Mesenchymal stem cell (in vitro differentiated cells and primary cell): ENCODE results near the gene DOCK6.

Source experiments
- DNase-seq: peaks from one replicate; pipeline ENCODE4 v3.0.0-alpha.2; 2013
- H2AFZ ChIP-seq: one replicate; pipeline ENCODE4 v1.6.1; 2013; ENCODE audit warnings: low read depth, mild to moderate bottlenecking, control low read depth, inconsistent platforms, low read length, moderate library complexity
- H2AK5ac ChIP-seq: 2 replicates; pipeline ENCODE4 v1.6.1; 2013; ENCODE audit warnings: low read length, moderate library complexity, mild to moderate bottlenecking, inconsistent platforms; ENCODE audit not compliant: severe bottlenecking
- H2BK120ac ChIP-seq: one replicate; pipeline ENCODE4 v1.6.1; 2013; ENCODE audit warnings: low read depth, mild to moderate bottlenecking, inconsistent platforms, low read length, moderate library complexity
- H2BK12ac ChIP-seq, 2 experiments: one replicate each; pipeline ENCODE4 v1.6.1; 2013; ENCODE audit warnings: inconsistent platforms in 2 of 2, low read length in 2 of 2, mild to moderate bottlenecking in 2 of 2, moderate library complexity in 2 of 2, control low read depth in 1 of 2
- H2BK15ac ChIP-seq: one replicate; pipeline ENCODE4 v1.6.1; 2013; ENCODE audit warnings: mild to moderate bottlenecking, low read depth, inconsistent platforms; ENCODE audit not compliant: poor library complexity, severe bottlenecking
- H2BK5ac ChIP-seq: 2 replicates; pipeline ENCODE4 v1.6.1; 2013; ENCODE audit warnings: low read depth, mild to moderate bottlenecking, low read length, control low read depth, inconsistent platforms; ENCODE audit not compliant: poor library complexity, severe bottlenecking
- H3K14ac ChIP-seq, 2 experiments: one replicate each; pipeline ENCODE4 v1.6.1; 2013; ENCODE audit warnings: inconsistent platforms in 2 of 2, low read length in 2 of 2, control low read depth in 1 of 2, mild to moderate bottlenecking in 1 of 2, moderate library complexity in 1 of 2
- H3K18ac ChIP-seq, 2 experiments: one replicate each; pipeline ENCODE4 v1.6.1; 2013; ENCODE audit warnings: inconsistent platforms in 2 of 2, low read length in 2 of 2, control low read depth in 1 of 2, low read depth in 1 of 2, mild to moderate bottlenecking in 1 of 2
- H3K23ac ChIP-seq, 2 experiments: one replicate each; pipeline ENCODE4 v1.6.1; 2013; ENCODE audit warnings: inconsistent platforms in 2 of 2, low read length in 2 of 2, mild to moderate bottlenecking in 2 of 2, moderate library complexity in 2 of 2, control low read depth in 1 of 2
- H3K27ac ChIP-seq: 2 replicates; pipeline ENCODE4 v1.5.1; 2013; ENCODE audit warnings: mild to moderate bottlenecking, moderate library complexity, low read length, control low read depth, inconsistent platforms; ENCODE audit not compliant: poor library complexity, severe bottlenecking
- H3K27me3 ChIP-seq, 2 experiments: 2 replicates each; pipeline versions ENCODE4 v1.6.1 to v1.7.0; 2013; ENCODE audit warnings: low read length in 2 of 2, mild to moderate bottlenecking in 2 of 2, moderate library complexity in 2 of 2, control low read depth in 1 of 2, inconsistent platforms in 1 of 2; ENCODE audit not compliant: control insufficient read depth in 1 of 2, insufficient read depth in 1 of 2
- H3K36me3 ChIP-seq, 2 experiments: 2 replicates each; pipeline versions ENCODE4 v1.6.1 to v1.7.0; 2013; ENCODE audit warnings: low read length in 2 of 2, control low read depth in 1 of 2, inconsistent platforms in 1 of 2, low read depth in 1 of 2, mild to moderate bottlenecking in 1 of 2; ENCODE audit not compliant: insufficient read depth in 2 of 2, control insufficient read depth in 1 of 2
- H3K4ac ChIP-seq, 2 experiments: one replicate each; pipeline ENCODE4 v1.6.1; 2013; ENCODE audit warnings: inconsistent platforms in 2 of 2, low read length in 2 of 2, mild to moderate bottlenecking in 2 of 2, moderate library complexity in 2 of 2, control low read depth in 1 of 2, low read depth in 1 of 2
- H3K4me1 ChIP-seq: 2 replicates; pipeline ENCODE4 v1.6.1; 2013; ENCODE audit warnings: low read depth, low read length, control low read depth; ENCODE audit not compliant: control insufficient read depth, insufficient read depth
- H3K4me2 ChIP-seq: 2 replicates; pipeline ENCODE4 v1.6.1; 2013; ENCODE audit warnings: low read length, mild to moderate bottlenecking, inconsistent platforms; ENCODE audit not compliant: poor library complexity, severe bottlenecking
- H3K4me3 ChIP-seq, 2 experiments: 2 replicates each; pipeline versions ENCODE4 v1.5.1 to v1.7.0; 2013; ENCODE audit warnings: low read length in 2 of 2, mild to moderate bottlenecking in 2 of 2, control low read depth in 1 of 2, low read depth in 1 of 2; ENCODE audit not compliant: insufficient read depth in 1 of 2
- H3K79me1 ChIP-seq: replicated peaks from 2 replicates; pipeline ENCODE4 v1.6.1; 2013; ENCODE audit warnings: mild to moderate bottlenecking, control low read depth, low read length, inconsistent platforms; ENCODE audit not compliant: poor library complexity, severe bottlenecking
- H3K9ac ChIP-seq: 2 replicates; pipeline ENCODE4 v1.7.0; 2013; ENCODE audit warnings: mild to moderate bottlenecking, low read length, moderate library complexity
- H3K9me3 ChIP-seq: 2 replicates; pipeline ENCODE4 v1.7.0; 2013; ENCODE audit warnings: mild to moderate bottlenecking, low read length; ENCODE audit not compliant: control insufficient read depth
- H4K8ac ChIP-seq: one replicate; pipeline ENCODE4 v1.6.1; 2013; ENCODE audit warnings: inconsistent platforms, mild to moderate bottlenecking, low read length, moderate library complexity
- H4K91ac ChIP-seq: one replicate; pipeline ENCODE4 v1.6.1; 2013; ENCODE audit warnings: mild to moderate bottlenecking, low read length, inconsistent platforms
- WGBS: methylation state at CpG from one replicate; pipeline ENCODE4 v1.1.7; 2013; ENCODE audit warnings: mixed read lengths; 5-methylcytosine and 5-hydroxymethylcytosine counted together

DOCK6 gene

GRCh38 chr19:11175920-11176319, 86.4 kb downstream of the DOCK6 start:
- Histone ChIP-seq H3K9me3 (no peaks in the 10 kb centered on the region), H3K4ac (no peak overlapping the region), H4K8ac (no peak overlapping the region), H3K4me1 (peaks cover 19% of the 10 kb centered on the region), H3K14ac (no peak overlapping the region), H4K91ac (no peak overlapping the region), H3K79me1 (peaks cover 19% of the 10 kb centered on the region), H3K23ac (no peak overlapping the region), H2BK12ac (no peak overlapping the region), H3K9ac (no peak overlapping the region), H3K27ac (no peak overlapping the region), H2AK5ac (no peak overlapping the region), H3K4me3 (no peak overlapping the region), H3K36me3 (peaks cover 77 to 85% of the 10 kb centered on the region in 2 experiments), H3K4me2 (no peak overlapping the region), H2AFZ (no peak overlapping the region), H2BK5ac (no peak overlapping the region), H3K27me3 (no peaks in the 10 kb centered on the region), H2BK120ac (no peak overlapping the region), H2BK15ac (no peak overlapping the region), H3K18ac (no peak overlapping the region)
- WGBS: 99% methylated on average over 7 of the region's 7 CpGs
- DNase-seq: no peak

GRCh38 chr19:11174336-11174735, 88.0 kb downstream of the DOCK6 start:
- H3K9me3 ChIP-seq: no peaks in the 10 kb centered on the region
- H2BK5ac ChIP-seq: no peak overlapping the region

DNA sequence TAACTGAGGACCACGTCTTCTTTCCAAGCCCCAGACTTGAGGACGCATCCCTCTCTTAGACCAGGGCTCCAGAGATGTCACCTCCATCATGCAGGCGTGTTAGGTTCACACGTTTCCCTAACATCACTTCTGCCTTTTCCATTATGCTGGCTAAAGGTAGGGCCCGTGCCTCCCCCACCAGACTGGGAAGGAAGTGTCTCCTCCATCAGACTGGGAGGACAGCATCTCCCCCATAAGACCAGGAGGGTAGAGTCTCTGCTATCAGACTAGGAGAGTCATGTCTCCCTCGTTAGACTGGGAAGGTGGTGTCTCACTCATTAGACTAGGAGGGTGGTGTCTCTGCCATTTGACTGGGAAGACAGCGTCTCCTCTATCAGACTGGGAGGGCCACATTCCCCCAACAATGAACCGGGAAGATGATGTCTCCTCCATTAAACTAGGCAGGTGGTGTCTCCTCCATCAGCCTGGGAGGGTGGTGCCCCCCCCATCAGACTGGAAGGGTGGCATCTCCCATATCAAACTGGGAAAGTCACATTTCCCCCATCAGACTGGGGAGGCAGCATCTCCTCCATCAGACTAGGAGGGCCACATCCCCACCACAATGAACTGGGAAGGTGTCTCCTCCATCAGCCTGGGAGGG, 88.7 kb downstream of the DOCK6 start:
- H2BK120ac ChIP-seq: no peak overlapping the region
- H3K14ac ChIP-seq: no peak overlapping the region
- no peak overlapping the region for H3K9ac ChIP-seq
- H3K9me3 ChIP-seq: no peaks in the 10 kb centered on the region
- no peak for DNase-seq
- no peak overlapping the region for H2BK15ac ChIP-seq
- no peak overlapping the region for H2BK5ac ChIP-seq
- H3K18ac ChIP-seq: no peak overlapping the region
- H3K79me1 ChIP-seq: peaks cover 16% of the 10 kb centered on the region
- WGBS: 95% methylated on average over 8 of the region's 8 CpGs
- H3K4me1 ChIP-seq: peaks cover 16% of the 10 kb centered on the region
- H3K27me3 ChIP-seq: no peaks in the 10 kb centered on the region
- H3K4me2 ChIP-seq: no peak overlapping the region
- H3K4me3 ChIP-seq: no peak overlapping the region
- no peak overlapping the region for H2AK5ac ChIP-seq
- no peak overlapping the region for H2BK12ac ChIP-seq
- no peak overlapping the region for H4K91ac ChIP-seq
- no peak overlapping the region for H3K27ac ChIP-seq
- no peak overlapping the region for H3K4ac ChIP-seq
- no peak overlapping the region for H2AFZ ChIP-seq
- no peak overlapping the region for H4K8ac ChIP-seq
- no peak overlapping the region for H3K23ac ChIP-seq
- H3K36me3 ChIP-seq: peaks cover 84 to 89% of the 10 kb centered on the region in 2 experiments

More at GRCh38 chr19:11174336-11174735, 88.0 kb downstream of the DOCK6 start:
- Histone ChIP-seq H3K36me3 (peaks cover 85 to 88% of the 10 kb centered on the region in 2 experiments), H2BK15ac (no peak overlapping the region), H3K18ac (no peak overlapping the region), H3K23ac (no peak overlapping the region), H3K9ac (no peak overlapping the region), H2AFZ (no peak overlapping the region), H2BK120ac (no peak overlapping the region), H3K79me1 (peaks cover 16% of the 10 kb centered on the region), H2BK12ac (no peak overlapping the region), H2AK5ac (no peak overlapping the region), H3K4me3 (no peak overlapping the region), H4K8ac (peak overlapping the region; percentile 15), H3K27ac (no peak overlapping the region), H3K27me3 (no peaks in the 10 kb centered on the region), H3K14ac (no peak overlapping the region), H3K4me1 (peaks cover 19% of the 10 kb centered on the region), H3K4ac (no peak overlapping the region), H4K91ac (no peak overlapping the region), H3K4me2 (no peak overlapping the region)
- no peak for DNase-seq
- 98% methylated on average over 27 of the region's 27 CpGs for WGBS

DNA sequence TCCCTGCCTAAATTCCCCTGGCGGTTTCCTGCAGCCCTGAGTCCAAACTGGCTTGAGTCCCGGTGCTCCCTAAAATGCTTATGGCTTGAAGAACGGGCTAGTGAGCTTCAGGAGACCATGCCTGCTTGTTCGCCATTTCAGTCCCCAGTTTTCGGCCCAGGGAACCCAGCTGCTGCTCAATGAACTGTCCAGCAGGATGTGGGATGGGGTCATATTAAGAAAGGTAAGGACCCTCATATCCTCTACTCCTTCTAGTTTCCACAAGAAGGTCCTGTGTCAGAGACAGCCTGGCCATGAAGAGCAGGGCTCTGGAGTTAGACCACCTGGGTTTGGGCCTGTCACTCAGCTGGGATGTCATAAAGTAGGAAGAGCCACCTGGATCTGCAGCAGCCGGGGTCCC, 89.7 kb downstream of the DOCK6 start:
- H3K9me3 ChIP-seq: no peaks in the 10 kb centered on the region
- peaks cover 14% of the 10 kb centered on the region for H3K79me1 ChIP-seq
- no peak overlapping the region for H3K27ac ChIP-seq
- no peak overlapping the region for H2AFZ ChIP-seq
- H3K4me2 ChIP-seq: no peak overlapping the region
- H3K18ac ChIP-seq: no peak overlapping the region
- no peak overlapping the region for H4K91ac ChIP-seq
- peaks cover 83 to 87% of the 10 kb centered on the region in 2 experiments for H3K36me3 ChIP-seq
- peaks cover 14% of the 10 kb centered on the region for H3K4me1 ChIP-seq
- no peak overlapping the region for H2BK120ac ChIP-seq
- no peak overlapping the region for H4K8ac ChIP-seq
- H2BK5ac ChIP-seq: no peak overlapping the region
- no peak for DNase-seq
- 98% methylated on average over 5 of the region's 6 CpGs for WGBS
- no peak overlapping the region for H3K4me3 ChIP-seq
- no peak overlapping the region for H2AK5ac ChIP-seq
- H2BK12ac ChIP-seq: no peak overlapping the region
- no peak overlapping the region for H3K14ac ChIP-seq
- no peaks in the 10 kb centered on the region for H3K27me3 ChIP-seq
- peak overlapping the region; percentile 9 for H3K9ac ChIP-seq
- no peak overlapping the region for H2BK15ac ChIP-seq
- H3K23ac ChIP-seq: no peak overlapping the region
- no peak overlapping the region for H3K4ac ChIP-seq
